NCI-H2196 (cell line): Measurements from ENCODE around the gene TRIO.

Source experiments
- DNase-seq: peaks from one replicate; lab custom pipeline; 2025; ENCODE audit not compliant: unreplicated experiment; lab: John Stamatoyannopoulos, UW

TRIO gene

GRCh38 chr5:14122089-14122488 lies 21.1 kb upstream of the TRIO start:
- no peak for DNase-seq

- DNase-seq: no peak
Observed at GRCh38 chr5:14123551-14123950, 19.6 kb upstream of the TRIO start.

- no peak for DNase-seq
Observed at GRCh38 chr5:14123974-14124482, 19.1 kb upstream of the TRIO start.

GRCh38 chr5:14125262-14125661 lies 17.9 kb upstream of the TRIO start:
- no peak for DNase-seq

GRCh38 chr5:14127587-14127986 lies 15.6 kb upstream of the TRIO start:
- DNase-seq: no peak

- DNase-seq: no peak
Observed at GRCh38 chr5:14128079-14128478, 15.1 kb upstream of the TRIO start.

GRCh38 chr5:14129123-14129522 lies 14.0 kb upstream of the TRIO start:
- DNase-seq: no peak

- DNase-seq: no peak
Observed at GRCh38 chr5:14131855-14132503, 11.2 kb upstream of the TRIO start.

GRCh38 chr5:14133394-14133793 lies 9.7 kb upstream of the TRIO start:
- DNase-seq: no peak

- peak; percentile 32 for DNase-seq
Observed at GRCh38 chr5:14134083-14134482, 9.1 kb upstream of the TRIO start.

GRCh38 chr5:14134771-14135170 lies 8.4 kb upstream of the TRIO start:
- no peak for DNase-seq

- no peak for DNase-seq
Observed at GRCh38 chr5:14135621-14136020, 7.5 kb upstream of the TRIO start.

- no peak for DNase-seq
Observed at GRCh38 chr5:14136228-14136627, 6.9 kb upstream of the TRIO start.

GRCh38 chr5:14138608-14139540 lies 4.3 kb upstream of the TRIO start:
- no peak for DNase-seq

GRCh38 chr5:14141764-14142163 lies 1.4 kb upstream of the TRIO start:
- DNase-seq: no peak

GRCh38 chr5:14142202-14142826 lies 828 bp upstream of the TRIO start:
- DNase-seq: no peak

GRCh38 chr5:14143546-14143840 lies 351 bp downstream of the TRIO start:
- no peak for DNase-seq

GRCh38 chr5:14143841-14144585 lies 871 bp downstream of the TRIO start:
- DNase-seq: no peak

GRCh38 chr5:14144586-14145434 lies 1.7 kb downstream of the TRIO start:
- peak; percentile 58 for DNase-seq
